MM.1S (cell line): Measurements from ENCODE around the gene DENND2D.

ENCODE experiments used
- DNase-seq: peaks from one replicate; pipeline ENCODE4 v3.0.0-alpha.2; 2015
- H2AFZ ChIP-seq: fragments of 300-600 bp; sonication (generic); 2 replicates; pipeline ENCODE4 v1.6.0; 2016; ENCODE audit warnings: antibody characterized with exemption, low read length
- H3F3A ChIP-seq: fragments of 300-600 bp; sonication (generic); 2 replicates; pipeline ENCODE4 v1.6.1; 2016; ENCODE audit warnings: mild to moderate bottlenecking, antibody characterized with exemption, low read length, moderate library complexity, mixed read lengths; ENCODE audit not compliant: insufficient read depth
- H3K27ac ChIP-seq: fragments of 300-600 bp; sonication (generic); 2 replicates; pipeline ENCODE4 v1.5.1; 2016; ENCODE audit warnings: mild to moderate bottlenecking, low read length
- H3K27me3 ChIP-seq: fragments of 300-600 bp; sonication (generic); replicated peaks from 2 replicates; pipeline ENCODE4 v1.6.0; 2016; ENCODE audit warnings: low read length; ENCODE audit not compliant: insufficient read depth
- H3K36me3 ChIP-seq: fragments of 300-600 bp; sonication (generic); replicated peaks from 2 replicates; pipeline ENCODE4 v1.6.1; 2016; ENCODE audit warnings: mild to moderate bottlenecking, low read length, mixed read lengths; ENCODE audit not compliant: insufficient read depth
- H3K4me1 ChIP-seq: fragments of 300-600 bp; sonication (generic); 2 replicates; pipeline ENCODE4 v1.6.1; 2016; ENCODE audit warnings: low read length, mixed read lengths
- H3K4me2 ChIP-seq: fragments of 300-600 bp; sonication (generic); 2 replicates; pipeline ENCODE4 v1.6.0; 2016; ENCODE audit warnings: low read depth, low read length
- H3K4me3 ChIP-seq: fragments of 300-600 bp; sonication (generic); 2 replicates; pipeline ENCODE4 v1.5.1; 2016; ENCODE audit warnings: low read length, mixed read lengths
- H3K79me2 ChIP-seq: fragments of 300-600 bp; sonication (generic); 2 replicates; pipeline ENCODE4 v1.6.1; 2016; ENCODE audit warnings: mixed run types, low read length, mixed read lengths
- H3K9ac ChIP-seq: fragments of 300-600 bp; sonication (generic); 2 replicates; pipeline ENCODE4 v1.6.1; 2016; ENCODE audit warnings: low read length, mixed read lengths
- H3K9me2 ChIP-seq: fragments of 300-600 bp; sonication (generic); replicated peaks from 2 replicates; pipeline ENCODE4 v1.6.1; 2016; ENCODE audit warnings: mild to moderate bottlenecking, low read length, mixed read lengths; ENCODE audit not compliant: insufficient read depth
- H3K9me3 ChIP-seq: fragments of 300-600 bp; sonication (generic); replicated peaks from 2 replicates; pipeline ENCODE4 v1.6.1; 2016; ENCODE audit warnings: mild to moderate bottlenecking, low read length, mixed read lengths; ENCODE audit not compliant: insufficient read depth
- H4K20me1 ChIP-seq: fragments of 300-600 bp; sonication (generic); 2 replicates; pipeline ENCODE4 v1.6.1; 2016; ENCODE audit warnings: mild to moderate bottlenecking, low read length, moderate library complexity, mixed read lengths; ENCODE audit not compliant: insufficient read depth
- CTCF ChIP-seq: fragments of 300-600 bp; sonication (generic); IDR thresholded peaks from 2 replicates; pipeline ENCODE4 v1.5.1; 2016; ENCODE audit warnings: antibody characterized with exemption, low read length, mixed read lengths
- EZH2 ChIP-seq: fragments of 300-600 bp; sonication (generic); optimal IDR thresholded peaks from 2 replicates; pipeline ENCODE3; 2017; ENCODE audit warnings: low read depth, mild to moderate bottlenecking, antibody characterized with exemption, low read length, mixed read lengths
- EZH2phosphoT487 ChIP-seq: fragments of 300-600 bp; sonication (generic); IDR thresholded peaks from 2 replicates; pipeline ENCODE4 v1.6.1; 2018; ENCODE audit warnings: antibody characterized with exemption, low read length

DENND2D gene

GRCh38 chr1:111201275-111202090 lies 1.0 kb upstream of the DENND2D start:
- Histone ChIP-seq H3K4me3 (no peak overlapping the region), H3K4me2 (no peak overlapping the region)

GRCh38 chr1:111200802-111201161 lies 336 bp upstream of the DENND2D start:
- H2AFZ ChIP-seq = no peak overlapping the region
- no peak overlapping the region for H3K9ac ChIP-seq
- no peaks in the 10 kb centered on the region for H3K27me3 ChIP-seq
- no peaks in the 10 kb centered on the region for H3K9me2 ChIP-seq
- H3K36me3 ChIP-seq = no peaks in the 10 kb centered on the region
- H3K9me3 ChIP-seq = no peaks in the 10 kb centered on the region
- no peak for DNase-seq
- H3K4me2 ChIP-seq = no peak overlapping the region
- H3K27ac ChIP-seq = no peak overlapping the region
- TF ChIP-seq EZH2phosphoT487 (no peak), CTCF (no peak)
- peaks cover 25% of the 10 kb centered on the region for H3K4me1 ChIP-seq
- no peaks in the 10 kb centered on the region for H3K79me2 ChIP-seq
- H3K4me3 ChIP-seq = no peak overlapping the region
- no peaks in the 10 kb centered on the region for H4K20me1 ChIP-seq
- H3F3A ChIP-seq = no peaks in the 10 kb centered on the region

More at GRCh38 chr1:111201275-111202090, 1.0 kb upstream of the DENND2D start:
- Histone ChIP-seq H4K20me1 (no peaks in the 10 kb centered on the region), H3K27me3 (no peaks in the 10 kb centered on the region), H3K9ac (no peak overlapping the region), H3F3A (no peaks in the 10 kb centered on the region), H3K36me3 (no peaks in the 10 kb centered on the region), H2AFZ (no peak overlapping the region), H3K9me2 (no peaks in the 10 kb centered on the region), H3K79me2 (no peaks in the 10 kb centered on the region), H3K9me3 (no peaks in the 10 kb centered on the region), H3K27ac (no peak overlapping the region), H3K4me1 (peaks cover 25% of the 10 kb centered on the region)
- DNase-seq = no peak
- TF ChIP-seq CTCF (no peak), EZH2phosphoT487 (no peak), EZH2 (no peak)

- Histone ChIP-seq H3K9me2 (no peaks in the 10 kb centered on the region), H3K36me3 (no peaks in the 10 kb centered on the region), H2AFZ (no peak overlapping the region), H3K79me2 (no peaks in the 10 kb centered on the region), H3F3A (no peaks in the 10 kb centered on the region), H3K9me3 (no peaks in the 10 kb centered on the region), H3K27me3 (no peaks in the 10 kb centered on the region), H3K9ac (no peak overlapping the region), H3K4me1 (peaks cover 21% of the 10 kb centered on the region), H3K4me3 (no peak overlapping the region), H3K4me2 (no peak overlapping the region), H4K20me1 (no peaks in the 10 kb centered on the region), H3K27ac (no peak overlapping the region)
- no peak for DNase-seq
- no peak for TF ChIP-seq EZH2phosphoT487
- TF ChIP-seq EZH2 = no peak
Observed at GRCh38 chr1:111199329-111199728, 1.1 kb downstream of the DENND2D start.

- Histone ChIP-seq H3K4me3 (no peak overlapping the region), H3K79me2 (no peaks in the 10 kb centered on the region), H3K27ac (no peak overlapping the region), H3F3A (no peaks in the 10 kb centered on the region), H3K9ac (no peak overlapping the region), H3K27me3 (no peaks in the 10 kb centered on the region), H2AFZ (no peak overlapping the region), H3K9me3 (no peaks in the 10 kb centered on the region), H3K36me3 (no peaks in the 10 kb centered on the region), H3K4me2 (no peak overlapping the region), H4K20me1 (no peaks in the 10 kb centered on the region), H3K4me1 (peaks cover 21% of the 10 kb centered on the region), H3K9me2 (no peaks in the 10 kb centered on the region)
- no peak for DNase-seq
- TF ChIP-seq EZH2phosphoT487 (no peak), CTCF (no peak), EZH2 (no peak)
Observed at GRCh38 chr1:111198836-111199235, 1.6 kb downstream of the DENND2D start.
